ENCODE results near the gene SOX6.

- TF ChIP-seq CTCF (IDR thresholded peaks at IDR 0.05; ENCODE audit: poor library complexity, severe bottlenecking) (no peak), POLR2AphosphoS5 (IDR thresholded peaks at IDR 0.05) (no peak), REST (IDR thresholded peaks at IDR 0.05; ENCODE audit: borderline replicate concordance) (no peak), EZH2 (IDR thresholded peaks at IDR 0.05; ENCODE audit: borderline replicate concordance, insufficient read depth, low read length, poor library complexity, severe bottlenecking) (no peak), RAD21 (conservative IDR thresholded peaks at IDR 0.05) (no peak), EP300 (conservative IDR thresholded peaks at IDR 0.05; ENCODE audit: poor library complexity, severe bottlenecking) (no peak), MXI1 (conservative IDR thresholded peaks at IDR 0.05; ENCODE audit: poor library complexity, severe bottlenecking) (no peak), TAF1 (IDR thresholded peaks at IDR 0.05; ENCODE audit: low read depth) (no peak), SMC3 (conservative IDR thresholded peaks at IDR 0.05; ENCODE audit: poor library complexity) (no peak)
These were observed 435.3 kb downstream of the SOX6 start for GRCh38 chr11:15920856-15921629.
